NCI-H1436 treated with DMSO at 0.1 percent for 48 hours (cell line): Measurements from ENCODE around the gene TTLL5.
"Not testable (repeated sequence)": the region's sequence is repeated elsewhere in the genome, so short reads cannot be mapped to it uniquely, and the experiment has no call there.

Source experiments
- DNase-seq: peaks from one replicate; lab custom pipeline; 2025; lab: John Stamatoyannopoulos, UW

Gene TTLL5

GRCh38 chr14:75835156-75835725 is 174.2 kb downstream of the TTLL5 start:
- no peak for DNase-seq

- no peak for DNase-seq
Measured at GRCh38 chr14:75835737-75836136, 174.7 kb downstream of the TTLL5 start.

GRCh38 chr14:75837151-75837787 is 176.2 kb downstream of the TTLL5 start:
- DNase-seq = no peak

- DNase-seq = no peak
Measured at GRCh38 chr14:75840911-75841310, 179.9 kb downstream of the TTLL5 start.

- no peak for DNase-seq
Measured at GRCh38 chr14:75842551-75842950, 181.5 kb downstream of the TTLL5 start.

GRCh38 chr14:75844486-75844885 is 183.4 kb downstream of the TTLL5 start:
- DNase-seq = no peak

GRCh38 chr14:75845136-75845804 is 184.2 kb downstream of the TTLL5 start:
- no peak for DNase-seq

GRCh38 chr14:75846694-75847093 is 185.6 kb downstream of the TTLL5 start:
- DNase-seq = not testable (repeated sequence)

- no peak for DNase-seq
Measured at GRCh38 chr14:75847584-75847983, 186.5 kb downstream of the TTLL5 start.

GRCh38 chr14:75848167-75848913 is 187.3 kb downstream of the TTLL5 start:
- DNase-seq = no peak

- DNase-seq = no peak
Measured at GRCh38 chr14:75849300-75849895, 188.4 kb downstream of the TTLL5 start.

GRCh38 chr14:75851574-75851866 is 190.5 kb downstream of the TTLL5 start:
- no peak for DNase-seq

- DNase-seq = no peak
Measured at GRCh38 chr14:75854111-75854799, 193.2 kb downstream of the TTLL5 start.

GRCh38 chr14:75857199-75857598 is 196.2 kb downstream of the TTLL5 start:
- DNase-seq = no peak

GRCh38 chr14:75858362-75858761 is 197.3 kb downstream of the TTLL5 start:
- no peak for DNase-seq

- DNase-seq = no peak
Measured at GRCh38 chr14:75859746-75860145, 198.7 kb downstream of the TTLL5 start.

- no peak for DNase-seq
Measured at GRCh38 chr14:75860561-75861160, 199.6 kb downstream of the TTLL5 start.

GRCh38 chr14:75861161-75861621 is 200.1 kb downstream of the TTLL5 start:
- DNase-seq = no peak

GRCh38 chr14:75863221-75863620 is 202.2 kb downstream of the TTLL5 start:
- no peak for DNase-seq

GRCh38 chr14:75864352-75864751 is 203.3 kb downstream of the TTLL5 start:
- no peak for DNase-seq

GRCh38 chr14:75865531-75865930 is 204.5 kb downstream of the TTLL5 start:
- DNase-seq = no peak
